ENCODE measurements around the gene RGPD6.
"Not testable (repeated sequence)": the region's sequence is repeated elsewhere in the genome, so short reads cannot be mapped to it uniquely, and the experiment has no call there.

DNA sequence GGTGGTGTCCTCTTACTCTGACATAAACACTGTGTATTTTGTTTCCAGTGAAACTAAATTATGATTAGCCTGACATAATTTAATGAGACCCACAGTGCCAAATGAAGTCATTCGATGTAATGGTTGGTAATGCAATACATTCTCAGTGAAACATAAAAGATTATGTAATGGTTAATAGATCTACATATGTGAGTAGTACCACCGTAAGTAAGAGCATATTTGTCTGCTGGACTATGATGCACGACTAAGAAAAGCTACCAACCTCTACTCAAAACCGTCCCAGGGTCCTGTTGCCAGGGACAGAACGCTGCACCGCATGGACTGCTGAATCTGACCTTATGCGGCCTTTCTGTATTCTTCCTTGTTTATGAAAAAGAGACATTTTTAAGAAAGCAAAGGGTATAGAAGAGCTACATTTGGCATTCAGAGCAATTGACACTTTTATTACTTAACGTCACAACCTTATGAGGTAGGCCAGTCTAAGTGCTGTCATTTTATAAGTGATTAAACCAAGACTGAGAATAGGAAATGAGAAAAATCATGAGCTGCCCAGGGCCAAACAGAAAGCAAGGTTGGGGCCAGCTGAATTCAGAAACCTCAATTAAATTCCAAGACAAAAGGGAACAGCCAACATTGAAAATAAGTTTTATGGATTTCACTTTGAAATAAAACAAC lies 27.0 kb upstream of the RGPD6 start:
- TF ChIP-seq EZH2phosphoT487 (IDR thresholded peaks at IDR 0.05; ENCODE audit: insufficient read depth, low read depth); EZH2 (IDR thresholded peaks at IDR 0.05; ENCODE audit: insufficient read depth, poor library complexity, severe bottlenecking): not testable (repeated sequence)
